HAP-1 (cell line): ENCODE results near the gene PTPRD.
A peak's percentile ranks its signal among the peaks of the same experiment; 100 is the strongest.

ENCODE experiments used
- DNase-seq, 2 experiments: peaks; one replicate each; pipeline ENCODE4 v3.0.0-alpha.2; 2016 to 2020; ENCODE audit warnings: low spot score in 2 of 2
- H3K27me3 ChIP-seq: fragments of 250-450 bp; sonication (Bioruptor Pico); 2 replicates; pipeline ENCODE4 v1.5.1; 2020; ENCODE audit warnings: low read depth, mild to moderate bottlenecking, moderate library complexity
- H3K36me3 ChIP-seq: fragments of 250-450 bp; sonication (Bioruptor Pico); replicated peaks from 2 replicates; pipeline ENCODE4 v1.5.1; 2020; ENCODE audit warnings: mild to moderate bottlenecking
- H3K4me1 ChIP-seq: fragments of 250-450 bp; sonication (Bioruptor Pico); 2 replicates; pipeline ENCODE4 v1.5.1; 2020; ENCODE audit warnings: mild to moderate bottlenecking
- H3K4me3 ChIP-seq: fragments of 250-450 bp; sonication (Bioruptor Pico); 2 replicates; pipeline ENCODE4 v1.5.1; 2020; ENCODE audit warnings: mild to moderate bottlenecking, moderate library complexity
- H3K9me3 ChIP-seq: fragments of 250-450 bp; sonication (Bioruptor Pico); 2 replicates; pipeline ENCODE4 v1.5.1; 2020; ENCODE audit warnings: mild to moderate bottlenecking, moderate library complexity
- in situ Hi-C: fragments of 300-500 bp; cut with MboI; formaldehyde crosslinking; loops from 3 replicates; pipeline ENCODE4 v1.14.3; 2020; ENCODE audit warnings: low sequenced_read_pairs, inconsistent platforms, mixed read lengths

PTPRD gene

DNA sequence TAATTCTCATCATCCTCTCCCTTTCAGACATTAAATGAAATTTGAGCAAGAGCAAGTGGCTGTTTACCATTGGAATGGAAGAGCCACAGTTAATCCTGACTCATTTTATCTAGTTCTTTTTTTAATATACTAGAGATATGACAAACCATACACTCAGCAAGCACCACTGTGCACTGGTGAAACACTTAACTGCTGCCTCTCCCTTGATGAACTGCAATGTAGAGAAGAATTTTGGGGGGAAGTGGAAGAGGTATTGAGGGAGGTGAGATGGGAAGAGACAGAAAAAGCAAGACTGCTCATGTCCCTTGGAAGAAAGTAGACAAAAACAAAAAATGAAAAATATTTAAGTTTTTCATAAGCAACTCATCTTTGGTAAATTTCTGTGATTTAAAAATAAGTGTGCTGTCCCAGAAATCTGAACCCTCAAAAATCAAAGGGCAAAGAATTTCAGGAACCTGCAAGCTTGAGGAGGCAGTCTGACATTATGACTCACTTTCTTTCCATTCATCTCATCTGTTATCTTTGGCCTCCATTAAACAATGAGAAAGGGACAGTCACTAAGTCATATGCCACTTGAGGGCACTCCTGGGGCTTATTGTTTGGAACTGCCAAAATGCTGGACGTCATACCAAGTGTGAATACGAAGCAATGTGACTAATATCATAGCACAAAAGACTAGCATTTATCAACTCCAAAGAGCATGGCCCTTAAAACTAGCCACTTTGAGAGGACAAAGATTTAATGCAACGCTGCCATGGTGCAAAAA, 2246.5 kb downstream of the PTPRD start:
- no peaks in the 10 kb centered on the region for H3K36me3 ChIP-seq
- no peak overlapping the region for H3K4me3 ChIP-seq
- H3K27me3 ChIP-seq: no peaks in the 10 kb centered on the region
- in situ Hi-C loops: no loop called here
- peak; percentile 15 to 42 for DNase-seq
- no peaks in the 10 kb centered on the region for H3K9me3 ChIP-seq
- no peaks in the 10 kb centered on the region; the same call in 1 of the 2 replicates for H3K4me1 ChIP-seq

DNA sequence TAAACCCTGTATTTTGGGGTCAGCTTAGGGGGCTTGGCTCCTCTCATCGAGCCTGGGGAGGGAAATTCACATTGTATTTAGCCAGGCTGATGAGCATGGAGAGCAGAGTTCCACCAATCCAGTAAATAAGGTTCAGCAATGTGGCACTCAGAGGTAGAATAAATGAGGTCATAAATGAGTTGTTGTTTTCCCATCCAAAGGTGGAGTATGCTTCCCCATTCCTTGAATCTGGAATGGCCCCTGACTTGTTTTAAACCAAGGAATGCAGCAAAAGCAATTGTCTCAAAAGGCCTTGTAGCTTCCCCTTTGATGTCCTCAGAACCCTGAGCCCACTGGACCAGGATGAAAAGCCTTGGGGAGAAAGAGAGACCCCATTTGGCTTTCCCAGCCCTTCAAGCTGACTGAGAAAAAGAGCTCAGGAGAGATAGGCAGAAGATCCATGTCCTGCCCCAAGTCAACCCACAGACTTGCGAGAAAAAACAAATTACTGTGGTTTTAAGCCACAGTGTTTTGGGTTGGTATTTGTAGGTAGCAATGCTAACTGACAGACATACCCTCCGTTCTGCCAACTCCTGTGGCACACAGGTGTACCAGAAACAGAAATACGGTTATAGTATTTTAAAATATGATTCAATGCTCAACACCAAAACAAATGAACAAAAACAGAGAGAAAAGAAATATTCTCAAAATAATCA, 2247.2 kb downstream of the PTPRD start:
- in situ Hi-C loops: no loop called here
- Histone ChIP-seq H3K36me3 (no peaks in the 10 kb centered on the region), H3K4me1 (no peaks in the 10 kb centered on the region; the same call in 1 of the 2 replicates), H3K4me3 (no peak overlapping the region), H3K9me3 (no peaks in the 10 kb centered on the region), H3K27me3 (no peaks in the 10 kb centered on the region)
- DNase-seq: no peak

DNA sequence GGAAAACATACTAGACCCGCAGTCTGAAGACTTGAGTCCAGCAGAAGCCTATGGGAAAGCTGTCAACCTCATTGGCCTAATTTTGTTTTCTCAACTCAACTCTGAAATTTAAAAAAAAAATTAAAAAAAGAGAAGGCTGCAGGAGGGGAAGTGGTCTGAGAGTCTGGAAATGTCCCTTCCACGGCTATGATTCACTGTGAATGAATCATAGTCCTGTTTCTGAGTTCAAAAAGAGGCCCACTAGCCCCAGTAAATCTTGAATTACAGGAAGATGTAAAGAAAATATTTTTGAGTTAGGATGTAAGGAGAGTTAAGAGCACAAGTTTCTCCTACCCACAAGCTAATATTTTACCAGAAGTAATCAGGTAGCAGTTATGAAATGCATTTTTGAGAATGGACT, 2247.8 kb downstream of the PTPRD start:
- no peak overlapping the region for H3K4me3 ChIP-seq
- H3K27me3 ChIP-seq: no peaks in the 10 kb centered on the region
- in situ Hi-C loops: no loop called here
- no peaks in the 10 kb centered on the region for H3K36me3 ChIP-seq
- DNase-seq: no peak
- H3K9me3 ChIP-seq: no peaks in the 10 kb centered on the region
- no peaks in the 10 kb centered on the region; the same call in 1 of the 2 replicates for H3K4me1 ChIP-seq

DNA sequence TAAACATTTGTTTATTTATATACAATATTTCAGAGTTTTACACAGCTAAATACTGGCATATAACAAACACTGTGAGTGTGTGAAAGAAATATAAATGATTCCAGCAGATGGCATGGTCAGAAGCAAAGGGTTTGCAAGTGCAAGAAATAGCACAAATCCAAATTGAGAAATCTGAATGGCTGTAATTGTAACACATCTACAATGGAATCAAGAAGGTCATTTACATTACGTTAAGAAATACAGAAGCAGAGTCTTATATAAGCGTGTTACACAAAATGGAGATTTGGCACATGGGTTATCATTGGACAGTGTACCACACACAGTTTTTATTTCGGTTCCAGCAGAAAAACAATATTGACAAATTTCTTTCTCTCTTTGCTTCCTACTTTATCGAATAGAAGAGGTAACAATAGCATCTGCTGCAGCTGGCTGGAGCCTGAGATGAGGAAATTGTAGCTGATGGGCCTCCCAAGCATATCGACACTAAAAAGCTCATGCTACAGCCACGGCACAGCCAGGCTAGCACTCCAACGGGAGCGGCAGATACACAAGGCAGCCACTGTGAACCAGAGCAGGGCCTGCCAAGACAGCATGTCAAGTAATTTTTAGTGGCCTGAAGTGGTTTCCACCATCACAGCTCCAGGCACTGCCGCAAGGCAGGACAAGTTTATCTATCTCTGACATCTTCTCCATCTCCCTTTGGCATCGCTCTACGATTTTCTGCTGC, 2248.6 kb downstream of the PTPRD start:
- no peaks in the 10 kb centered on the region for H3K36me3 ChIP-seq
- H3K9me3 ChIP-seq: no peaks in the 10 kb centered on the region
- no peaks in the 10 kb centered on the region; the same call in 1 of the 2 replicates for H3K4me1 ChIP-seq
- no peak for DNase-seq
- in situ Hi-C loops: no loop called here
- no peaks in the 10 kb centered on the region for H3K27me3 ChIP-seq
- no peak overlapping the region for H3K4me3 ChIP-seq

DNA sequence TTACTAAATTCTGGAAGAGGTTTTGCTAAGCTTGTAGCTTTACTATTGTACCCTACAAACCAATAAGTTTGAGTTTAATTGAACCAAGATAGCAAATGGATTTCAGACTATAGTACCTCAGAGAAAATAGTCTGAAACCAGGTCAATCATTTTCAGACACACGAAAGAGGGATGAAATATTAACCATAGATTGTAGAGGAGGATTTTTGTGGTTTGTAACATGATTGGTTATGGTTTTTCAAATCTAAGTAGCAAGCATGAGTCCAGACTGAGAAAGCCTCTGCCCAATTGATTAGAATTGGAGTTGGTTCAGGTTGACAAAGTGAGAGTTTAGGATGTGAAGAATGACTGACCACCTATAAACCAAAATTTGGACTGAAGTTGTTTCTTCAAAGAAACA, 2250.6 kb downstream of the PTPRD start:
- in situ Hi-C loops: no loop called here
- no peak for DNase-seq
- Histone ChIP-seq H3K36me3 (no peaks in the 10 kb centered on the region), H3K27me3 (no peaks in the 10 kb centered on the region), H3K9me3 (no peaks in the 10 kb centered on the region), H3K4me1 (no peaks in the 10 kb centered on the region; the same call in 1 of the 2 replicates), H3K4me3 (no peak overlapping the region)

DNA sequence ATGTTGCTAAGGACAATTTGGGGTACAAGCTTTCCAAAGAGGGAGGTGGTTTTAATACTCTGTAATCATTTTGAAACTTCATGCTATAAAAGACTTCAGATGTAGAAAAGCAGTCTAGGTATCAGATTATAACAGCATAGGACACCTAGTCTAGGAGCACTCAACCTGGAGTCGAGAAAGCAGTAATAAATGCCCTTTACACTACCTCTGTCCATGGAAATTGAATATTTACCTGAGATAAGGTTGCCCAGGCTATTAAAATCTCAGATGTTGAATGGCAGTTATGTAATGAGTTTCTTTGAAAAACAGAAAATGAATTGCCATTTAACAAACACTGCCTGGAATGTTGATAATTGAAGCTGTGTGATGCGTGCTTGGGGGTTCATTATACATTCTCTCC, 2251.4 kb downstream of the PTPRD start:
- H3K4me3 ChIP-seq: no peak overlapping the region
- in situ Hi-C loops: no loop called here
- H3K9me3 ChIP-seq: no peaks in the 10 kb centered on the region
- H3K4me1 ChIP-seq: no peaks in the 10 kb centered on the region
- H3K36me3 ChIP-seq: no peaks in the 10 kb centered on the region
- H3K27me3 ChIP-seq: no peaks in the 10 kb centered on the region
- no peak for DNase-seq

DNA sequence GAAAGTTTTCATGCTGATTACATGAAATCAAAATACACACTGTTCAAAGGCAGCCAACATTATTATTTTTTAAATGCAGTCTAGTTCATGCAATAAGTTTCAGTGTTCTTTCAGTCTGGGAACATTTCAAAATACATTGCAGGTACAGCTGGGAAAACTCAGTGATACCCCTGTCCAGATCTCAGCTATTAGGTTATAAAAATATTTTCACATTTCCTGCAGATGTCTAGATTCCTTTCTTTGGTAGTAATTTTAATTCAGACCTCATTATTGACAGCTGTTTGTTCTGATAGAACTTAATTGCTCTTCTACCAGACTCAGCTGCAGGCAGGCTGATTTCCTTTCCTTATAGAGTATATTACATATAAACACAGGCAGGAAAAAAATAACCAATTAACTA, 2256.4 kb downstream of the PTPRD start:
- H3K4me1 ChIP-seq: no peaks in the 10 kb centered on the region
- no peaks in the 10 kb centered on the region for H3K36me3 ChIP-seq
- in situ Hi-C loops: no loop called here
- H3K9me3 ChIP-seq: no peaks in the 10 kb centered on the region
- H3K27me3 ChIP-seq: no peaks in the 10 kb centered on the region
- DNase-seq: no peak
- H3K4me3 ChIP-seq: no peak overlapping the region

DNA sequence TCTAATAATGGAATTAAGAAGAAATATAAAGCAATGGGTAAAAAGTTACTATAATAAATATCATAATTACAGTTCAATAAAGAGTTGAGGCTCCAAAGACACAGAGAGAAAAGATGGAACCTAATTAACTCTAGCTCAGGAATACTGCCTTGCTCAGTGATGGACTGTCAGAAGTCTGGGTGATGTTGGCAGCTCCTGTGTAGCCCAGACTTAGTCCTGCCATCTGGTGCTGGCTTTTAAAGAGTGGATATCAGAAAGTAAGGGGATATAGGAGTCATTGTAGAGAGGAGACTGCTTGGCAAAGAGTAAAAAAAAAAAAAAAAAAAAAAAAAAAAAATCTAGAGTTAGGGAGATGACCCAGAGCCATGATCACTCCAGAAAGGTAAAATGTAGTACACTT, 2261.4 kb downstream of the PTPRD start:
- Histone ChIP-seq H3K4me1 (no peaks in the 10 kb centered on the region), H3K27me3 (no peaks in the 10 kb centered on the region), H3K4me3 (no peak overlapping the region), H3K36me3 (no peaks in the 10 kb centered on the region), H3K9me3 (no peaks in the 10 kb centered on the region)
- DNase-seq: no peak
- in situ Hi-C loops: no loop called here

DNA sequence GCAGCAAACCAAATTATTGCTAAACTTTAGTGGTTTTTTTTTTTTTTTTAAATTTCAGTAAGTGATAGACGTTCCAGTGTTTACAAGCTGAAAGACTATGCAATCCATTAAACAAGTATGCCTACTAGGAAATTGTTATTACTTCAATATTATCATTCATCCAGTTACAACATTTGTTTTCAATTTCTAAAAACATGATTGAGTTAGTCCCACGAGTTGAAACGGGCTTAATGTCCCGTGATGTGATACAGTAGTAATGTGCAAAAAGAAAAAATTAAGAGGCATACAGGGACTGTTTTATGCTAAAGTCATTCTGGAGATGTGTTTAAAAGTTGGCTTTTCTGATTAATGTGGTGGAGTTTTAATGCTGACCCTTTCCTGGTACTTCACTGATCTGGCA, 2262.9 kb downstream of the PTPRD start:
- Histone ChIP-seq H3K9me3 (no peaks in the 10 kb centered on the region), H3K4me3 (no peak overlapping the region), H3K27me3 (no peaks in the 10 kb centered on the region), H3K4me1 (no peaks in the 10 kb centered on the region), H3K36me3 (no peaks in the 10 kb centered on the region)
- no peak for DNase-seq
- in situ Hi-C loops: no loop called here

DNA sequence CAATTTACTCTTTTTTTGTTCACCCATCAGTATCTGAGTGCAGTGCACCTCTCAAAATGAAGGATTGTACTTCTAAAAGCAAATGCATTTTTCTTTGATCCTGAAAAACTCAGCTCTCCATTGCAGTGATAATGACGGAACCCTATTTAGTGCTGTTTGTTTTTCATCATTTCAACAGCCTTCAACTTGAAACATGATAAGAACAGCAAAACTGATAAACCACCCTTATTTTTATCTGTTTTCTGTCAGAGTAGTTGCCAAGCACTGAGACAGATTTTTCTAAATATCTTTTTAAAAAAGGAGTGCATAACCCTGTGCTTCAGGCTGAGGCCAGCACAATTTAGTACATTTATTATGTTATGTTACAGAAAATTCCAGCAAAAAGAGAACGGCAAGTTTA, 2263.4 kb downstream of the PTPRD start:
- no peak overlapping the region for H3K4me3 ChIP-seq
- H3K9me3 ChIP-seq: no peaks in the 10 kb centered on the region
- no peak for DNase-seq
- H3K4me1 ChIP-seq: no peaks in the 10 kb centered on the region
- H3K27me3 ChIP-seq: no peaks in the 10 kb centered on the region
- H3K36me3 ChIP-seq: no peaks in the 10 kb centered on the region
- in situ Hi-C loops: no loop called here

DNA sequence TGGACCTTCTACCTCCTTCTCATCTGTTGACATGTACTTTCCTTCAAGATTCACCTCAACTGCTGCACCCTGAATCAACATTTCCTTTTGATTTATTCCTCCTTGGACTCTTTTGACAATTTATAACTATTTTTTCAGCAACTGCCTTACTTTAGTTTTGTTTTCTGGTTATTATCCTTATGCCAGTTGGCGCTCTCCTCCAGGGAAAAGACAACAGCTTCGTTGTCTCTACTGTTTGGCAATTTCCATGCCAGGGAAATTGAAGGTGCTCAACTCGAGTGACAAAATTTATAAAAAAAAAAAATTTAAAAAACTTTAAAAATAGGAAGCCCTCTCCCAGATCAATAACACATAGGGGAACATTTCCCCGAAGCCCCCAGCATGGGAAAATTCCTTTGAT, 2264.0 kb downstream of the PTPRD start:
- no peak for DNase-seq
- Histone ChIP-seq H3K4me3 (no peak overlapping the region), H3K27me3 (no peaks in the 10 kb centered on the region), H3K4me1 (no peaks in the 10 kb centered on the region), H3K9me3 (no peaks in the 10 kb centered on the region), H3K36me3 (no peaks in the 10 kb centered on the region)
- in situ Hi-C loops: no loop called here

DNA sequence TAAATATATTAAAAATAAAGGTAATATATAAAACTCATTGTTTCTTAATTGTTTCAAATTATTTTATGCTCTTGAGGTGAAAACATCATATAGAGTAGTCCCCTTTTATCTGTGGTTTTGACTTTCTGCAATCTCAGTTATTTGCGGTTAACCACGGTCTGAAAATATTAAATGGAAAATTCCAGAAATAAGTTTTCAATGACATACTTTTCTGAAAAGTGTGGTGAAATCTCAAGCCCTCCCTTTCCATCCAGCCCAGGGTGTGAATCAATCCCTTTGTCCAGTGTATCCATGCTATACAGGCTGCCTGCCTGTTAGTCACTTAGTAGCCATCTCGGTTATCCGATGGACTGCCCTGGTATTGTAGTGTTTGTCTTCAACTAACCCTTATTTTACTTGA, 2266.5 kb downstream of the PTPRD start:
- no peaks in the 10 kb centered on the region for H3K36me3 ChIP-seq
- in situ Hi-C loops: no loop called here
- no peak for DNase-seq
- H3K27me3 ChIP-seq: no peaks in the 10 kb centered on the region
- H3K4me3 ChIP-seq: no peak overlapping the region
- H3K4me1 ChIP-seq: no peaks in the 10 kb centered on the region
- H3K9me3 ChIP-seq: no peaks in the 10 kb centered on the region

DNA sequence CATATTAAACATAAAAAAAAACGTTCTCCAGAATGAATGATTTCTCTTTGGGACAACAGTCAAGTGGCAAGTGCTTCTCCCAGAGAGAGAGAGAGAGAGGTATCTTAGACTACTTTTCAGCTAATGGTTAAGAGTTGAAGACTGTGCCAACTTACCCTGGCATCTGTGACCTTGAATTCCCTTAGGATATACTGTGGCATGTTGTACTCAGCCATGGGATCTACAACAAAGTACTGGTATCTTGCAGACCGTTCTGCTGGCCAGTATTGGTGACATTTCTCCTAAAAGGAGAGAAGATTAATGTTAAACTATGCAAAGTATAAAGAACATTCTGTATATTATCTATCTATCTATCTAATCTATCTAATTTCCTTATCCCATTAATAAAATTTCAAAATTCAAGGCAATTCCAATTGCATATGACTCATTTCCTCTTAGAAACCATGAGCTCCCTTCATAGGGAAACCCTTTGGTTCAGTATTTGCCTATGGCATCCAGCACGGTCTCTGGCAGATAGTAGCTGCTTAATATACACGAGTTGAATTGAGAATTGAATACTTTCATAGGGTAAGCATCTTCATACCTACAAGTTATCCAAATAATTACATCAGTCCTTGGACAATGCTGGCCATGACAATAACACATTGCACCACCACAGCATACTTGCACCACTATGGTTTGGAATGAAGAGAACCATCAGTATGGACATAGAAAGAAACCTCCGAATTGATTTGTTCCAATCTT, 2273.9 kb downstream of the PTPRD start:
- Histone ChIP-seq H3K4me1 (no peaks in the 10 kb centered on the region), H3K4me3 (no peak overlapping the region), H3K9me3 (no peaks in the 10 kb centered on the region), H3K36me3 (0 out of 2 replicates have a peak, but pooled peaks cover 4% of the 10 kb centered on the region), H3K27me3 (no peaks in the 10 kb centered on the region)
- DNase-seq: no peak
- in situ Hi-C loops: no loop called here
